GM21619 (cell line): Measurements from ENCODE around the gene SOX13.

ENCODE experiments used
- ATAC-seq: cut with Tn5 transposase; IDR thresholded peaks from one replicate; pipeline ENCODE4 v1.9.1; 2021; ENCODE audit not compliant: unreplicated experiment

The SOX13 gene

DNA sequence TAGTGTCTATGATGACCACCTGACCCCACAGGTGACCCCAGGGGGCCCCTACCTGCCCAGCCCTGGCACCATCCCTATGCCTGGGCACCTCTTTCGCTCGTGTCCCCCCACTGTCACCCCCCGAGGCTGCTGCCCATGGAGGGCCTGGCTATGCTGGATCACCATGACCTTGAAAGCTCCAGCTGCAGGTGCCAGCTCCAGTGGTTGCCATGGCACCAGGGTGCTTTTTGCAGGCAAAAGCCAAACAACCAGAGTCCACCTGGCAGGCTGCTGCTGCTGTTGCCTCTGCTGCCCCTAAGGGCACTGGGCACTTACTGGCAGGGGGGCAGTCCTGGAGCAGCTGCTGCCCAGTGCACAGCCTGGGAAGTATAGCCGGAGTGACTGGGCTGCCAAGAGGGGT lies 57.3 kb downstream of the SOX13 start:
- ATAC-seq, result no peak

DNA sequence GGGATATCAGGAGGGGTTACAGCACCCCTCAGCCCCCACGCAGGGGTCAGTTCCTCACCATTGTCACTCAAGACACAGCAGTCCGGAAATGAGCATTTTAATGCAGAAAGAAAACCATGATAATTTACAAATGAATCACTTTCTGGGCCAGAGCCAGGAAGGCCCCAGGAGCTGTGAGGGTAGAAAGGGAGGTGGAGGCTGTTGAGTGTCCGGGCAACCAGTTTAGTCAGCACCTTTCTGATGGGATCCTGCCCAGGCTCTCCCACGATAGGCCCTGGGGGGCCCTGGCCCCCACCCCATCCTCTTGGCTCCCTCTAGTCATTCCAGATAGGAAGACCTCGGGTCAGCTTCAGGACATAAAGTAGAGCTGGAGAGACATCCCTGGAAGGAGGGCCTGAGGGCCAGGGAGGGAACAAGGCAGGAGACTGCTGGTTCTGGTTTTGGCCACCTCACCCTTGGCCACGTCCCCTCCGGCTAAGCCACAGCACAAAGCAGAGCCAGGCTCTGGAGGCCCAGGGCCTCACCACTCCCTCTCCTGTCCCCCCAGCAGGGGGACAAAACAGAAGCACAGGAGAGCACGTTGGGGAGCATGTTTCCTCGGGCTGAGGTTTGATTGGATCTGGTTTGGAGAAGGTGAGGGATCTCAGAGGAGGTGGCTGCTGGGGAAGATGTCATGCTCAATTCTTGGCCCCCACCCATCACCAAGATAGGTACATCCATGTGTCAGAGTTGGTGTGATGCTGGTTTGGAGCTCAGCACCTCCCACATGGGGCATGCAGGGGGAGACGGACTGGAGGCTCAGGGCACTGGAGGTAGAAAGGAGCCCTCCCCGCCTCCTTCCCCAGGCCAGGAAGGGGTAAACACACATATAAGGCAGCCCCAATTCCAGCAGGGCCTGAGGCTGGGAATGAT lies 58.3 kb downstream of the SOX13 start:
- ATAC-seq, result no peak

DNA sequence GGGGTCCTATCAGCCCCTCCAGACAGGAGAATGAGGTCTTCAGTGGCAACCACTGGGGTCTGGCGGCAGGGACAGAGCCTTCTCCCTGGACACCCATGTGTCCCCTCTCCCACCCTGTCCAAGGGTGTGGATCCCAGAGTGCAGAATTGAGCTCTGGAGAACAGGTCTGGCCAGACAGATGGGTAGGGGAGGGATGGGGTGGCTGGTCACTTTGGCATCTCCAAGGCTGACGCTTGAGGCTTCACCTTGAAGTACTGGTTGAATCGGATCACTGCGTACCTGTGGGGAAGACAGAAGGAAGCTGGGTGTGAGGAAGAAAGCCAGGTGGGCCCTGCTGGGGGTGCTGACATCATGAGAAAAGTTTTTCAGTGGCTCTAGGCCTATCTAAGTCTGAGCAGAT lies 59.1 kb downstream of the SOX13 start:
- ATAC-seq, result no peak

GRCh38 chr1:204132718-204133117 lies 59.8 kb downstream of the SOX13 start:
- no peak for ATAC-seq

- no peak for ATAC-seq
Measured at GRCh38 chr1:204134103-204134502, 61.2 kb downstream of the SOX13 start.

- no peak for ATAC-seq
Measured at GRCh38 chr1:204136814-204137213, 63.9 kb downstream of the SOX13 start.

DNA sequence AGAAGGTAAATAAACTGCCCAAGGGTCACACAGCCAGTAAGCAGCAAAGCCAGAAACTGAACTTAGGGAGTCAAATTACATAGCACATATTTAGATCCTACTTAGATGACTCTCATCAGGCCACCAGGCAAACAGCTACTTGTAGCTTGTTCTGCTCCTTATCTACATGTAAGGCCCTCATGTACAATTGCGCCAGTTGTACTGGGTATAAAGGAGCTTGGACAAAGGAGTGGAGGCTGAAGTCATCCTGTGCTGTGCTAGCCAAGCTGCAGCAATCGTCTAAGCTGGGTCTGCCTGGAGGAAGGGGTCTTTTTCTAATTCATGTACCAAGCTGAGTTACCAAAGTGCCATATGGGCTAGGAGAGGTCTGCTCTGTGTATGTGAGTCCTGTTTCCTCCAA lies 66.2 kb downstream of the SOX13 start:
- ATAC-seq, result no peak

GRCh38 chr1:204139952-204140351 lies 67.0 kb downstream of the SOX13 start:
- no peak for ATAC-seq

DNA sequence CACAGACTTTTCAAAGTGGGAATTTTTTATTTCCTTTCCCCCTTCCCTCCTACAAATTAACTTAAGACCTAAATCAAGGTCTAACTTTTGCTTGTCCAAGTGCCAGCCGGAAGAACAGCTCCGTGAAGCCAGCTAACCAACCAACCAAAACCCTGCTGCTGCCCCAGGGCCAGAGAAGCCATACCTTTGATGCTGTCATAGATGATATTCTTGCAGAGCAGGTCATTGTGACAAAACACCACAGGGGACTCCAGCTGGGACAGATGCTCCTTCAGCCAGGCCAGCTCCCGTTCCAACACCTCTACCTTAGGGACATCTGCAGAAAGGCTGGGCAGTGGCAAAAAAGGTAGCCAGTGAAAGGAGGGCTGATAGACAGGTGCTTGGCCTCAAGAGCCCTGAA lies 68.2 kb downstream of the SOX13 start:
- no peak for ATAC-seq

DNA sequence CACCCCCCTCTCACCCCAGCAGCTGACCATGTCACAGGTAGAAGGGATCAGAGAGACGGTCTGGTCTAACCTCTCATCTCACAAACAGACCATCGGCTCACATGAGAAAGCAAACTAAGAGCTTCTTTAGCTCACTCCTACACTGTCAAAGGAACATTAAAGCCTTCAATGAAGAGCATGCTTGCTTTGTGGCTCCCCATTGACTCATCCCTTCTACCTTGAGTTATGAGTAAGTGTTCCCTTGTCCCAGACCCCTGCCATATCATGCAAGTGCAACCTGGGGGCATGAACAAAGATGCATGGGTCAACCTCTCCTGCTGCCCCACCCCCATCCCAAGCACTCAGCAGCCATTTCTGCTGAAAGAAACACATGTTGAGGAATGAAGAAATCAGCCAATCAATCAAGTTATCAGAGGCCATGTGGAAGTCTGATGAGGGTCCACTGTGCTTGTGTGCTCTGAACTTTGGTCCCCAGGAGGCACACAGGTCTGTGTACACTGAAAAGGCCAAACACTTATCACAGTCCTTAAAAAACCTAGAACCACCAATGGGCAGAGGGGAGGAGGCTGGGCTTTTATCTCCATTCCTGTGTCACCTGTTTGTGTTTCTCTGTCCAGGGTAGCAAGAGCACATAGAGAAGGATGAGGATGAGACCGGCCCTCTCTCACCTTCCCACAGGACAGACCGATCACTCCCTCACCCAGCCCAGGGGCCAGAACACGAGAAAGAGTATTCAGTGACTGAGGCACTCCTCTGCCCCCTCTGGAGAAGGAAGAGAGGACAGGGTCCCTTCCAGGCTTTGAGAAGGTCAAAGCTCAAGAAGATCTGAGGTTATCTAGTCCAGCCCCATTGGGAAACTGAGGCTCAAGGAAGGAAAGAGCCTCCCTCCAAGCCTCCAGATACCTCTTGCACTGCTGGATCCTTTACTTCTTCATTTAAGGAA lies 69.4 kb downstream of the SOX13 start:
- ATAC-seq, result no peak

GRCh38 chr1:204143276-204144041 lies 70.5 kb downstream of the SOX13 start:
- no peak for ATAC-seq

GRCh38 chr1:204145033-204145504 lies 72.2 kb downstream of the SOX13 start:
- ATAC-seq, result no peak

GRCh38 chr1:204146309-204146708 lies 73.4 kb downstream of the SOX13 start:
- no peak for ATAC-seq

GRCh38 chr1:204146965-204147364 lies 74.0 kb downstream of the SOX13 start:
- ATAC-seq, result no peak

- no peak for ATAC-seq
Measured at GRCh38 chr1:204147406-204148383, 74.8 kb downstream of the SOX13 start.

DNA sequence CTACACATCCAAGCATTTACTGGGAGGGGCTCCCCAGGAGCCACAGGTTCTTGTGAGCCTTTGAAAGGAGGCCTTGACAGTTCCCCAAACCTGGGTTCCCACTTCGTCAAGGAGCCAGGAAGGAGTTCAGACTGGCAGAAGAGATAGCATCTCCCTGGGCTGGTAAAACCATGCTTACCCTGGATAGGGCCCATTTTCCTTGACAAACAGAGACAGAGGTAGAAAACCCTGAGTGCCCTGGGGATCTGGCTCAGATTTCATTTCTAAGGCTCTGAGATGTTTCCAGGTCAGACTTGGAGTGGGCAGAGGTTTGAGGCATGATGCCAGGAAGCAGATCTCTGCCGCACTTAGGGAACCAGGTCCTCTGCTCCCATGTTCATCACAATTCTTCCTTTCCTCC lies 76.2 kb downstream of the SOX13 start:
- ATAC-seq, result no peak

DNA sequence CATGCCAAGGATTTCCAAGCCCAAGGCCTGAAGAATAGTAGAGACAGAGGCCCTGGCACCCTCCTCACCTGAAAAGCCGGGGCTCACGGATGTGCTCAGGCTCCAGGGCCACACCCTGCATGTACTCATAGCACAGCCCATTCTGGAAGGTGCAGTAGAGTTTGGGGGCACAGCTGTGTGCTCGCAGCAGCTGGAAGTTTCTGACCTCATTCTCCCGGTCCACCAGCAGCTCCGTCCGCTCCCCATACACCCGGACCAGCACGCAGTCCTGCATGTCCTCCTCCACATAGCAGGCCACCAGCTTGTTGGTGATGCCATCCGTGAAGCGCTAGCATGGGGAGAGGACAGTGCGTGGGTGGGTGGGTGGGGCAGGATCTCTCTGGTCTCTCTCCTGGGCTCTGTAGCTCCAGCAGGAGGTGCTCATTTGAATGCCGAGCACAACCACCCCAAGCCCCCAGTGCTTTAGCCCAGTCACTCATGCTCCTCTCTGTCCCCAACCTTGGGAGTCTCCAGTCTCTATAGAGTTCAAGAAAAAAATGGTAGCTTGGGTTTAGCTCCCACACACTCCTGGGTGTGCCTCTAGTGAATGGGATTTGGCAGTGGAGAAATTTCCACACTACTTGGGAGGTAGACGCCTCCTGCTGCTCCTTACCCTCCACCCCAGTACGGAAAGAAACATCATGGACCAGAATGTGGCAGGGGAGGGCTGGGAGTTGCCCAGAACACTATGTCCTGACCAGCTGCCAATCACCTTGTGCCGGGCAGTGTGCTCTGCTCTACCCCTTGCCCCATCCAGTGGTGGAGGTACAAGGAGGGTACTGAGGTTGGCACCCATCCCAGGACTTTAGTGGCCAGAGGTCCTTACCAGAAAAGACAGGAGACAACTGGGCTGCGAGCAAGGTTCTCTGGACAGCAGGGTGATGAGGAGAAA lies 77.0 kb downstream of the SOX13 start:
- ATAC-seq, result no peak

DNA sequence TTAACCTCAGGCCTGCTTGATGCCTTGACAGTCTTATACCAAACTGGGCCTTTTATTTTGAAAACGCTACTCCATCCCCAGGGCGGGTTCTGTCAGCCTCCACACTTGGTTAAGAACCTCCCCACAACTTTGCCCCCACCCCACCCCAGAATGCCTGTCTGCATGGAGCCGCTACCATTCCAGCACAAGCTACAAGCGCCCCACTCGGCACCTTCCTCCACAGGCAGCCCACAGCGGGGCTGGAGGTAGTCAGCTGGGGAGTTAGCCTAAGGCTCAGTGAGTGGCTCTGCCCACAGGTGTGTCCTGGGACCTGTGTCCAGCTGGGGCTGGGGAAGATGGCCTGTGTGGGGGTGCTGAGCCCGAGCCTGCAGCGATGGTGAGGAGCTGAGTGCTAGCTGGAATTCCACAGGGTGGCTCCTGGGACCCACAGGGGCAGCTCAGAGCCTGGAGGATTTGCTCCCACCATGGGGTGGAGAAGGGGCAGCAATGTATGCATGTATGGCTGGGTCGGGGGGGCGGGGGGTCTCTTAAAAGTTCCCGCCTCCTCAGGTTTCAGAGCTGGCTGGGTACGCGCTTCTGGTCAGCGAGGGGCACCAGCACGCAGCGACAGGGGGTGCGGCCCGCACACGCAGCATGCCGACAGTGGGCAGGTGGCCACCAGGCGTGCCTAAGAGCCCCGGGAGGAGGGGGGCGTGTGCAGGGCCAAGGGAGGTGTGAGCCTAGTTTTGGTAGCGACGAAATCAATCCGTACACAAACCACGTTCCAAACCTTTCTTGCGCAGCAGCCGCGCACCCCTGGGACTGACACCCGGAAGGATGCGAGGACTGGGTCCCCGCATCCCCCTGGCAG lies 78.0 kb downstream of the SOX13 start:
- no peak for ATAC-seq
